Measurements from ENCODE around the gene WRAP53. TPM values are rescaled to one million over a fixed set of nuclear protein-coding genes. Genes with fewer than 3 reads are reported as not detected.

The WRAP53 gene
- polyA plus RNA-seq, 1 donor (not counting 4 experiments of a cell fraction or from before 2014, with no cell fraction given), result 8.2 TPM

DNA sequence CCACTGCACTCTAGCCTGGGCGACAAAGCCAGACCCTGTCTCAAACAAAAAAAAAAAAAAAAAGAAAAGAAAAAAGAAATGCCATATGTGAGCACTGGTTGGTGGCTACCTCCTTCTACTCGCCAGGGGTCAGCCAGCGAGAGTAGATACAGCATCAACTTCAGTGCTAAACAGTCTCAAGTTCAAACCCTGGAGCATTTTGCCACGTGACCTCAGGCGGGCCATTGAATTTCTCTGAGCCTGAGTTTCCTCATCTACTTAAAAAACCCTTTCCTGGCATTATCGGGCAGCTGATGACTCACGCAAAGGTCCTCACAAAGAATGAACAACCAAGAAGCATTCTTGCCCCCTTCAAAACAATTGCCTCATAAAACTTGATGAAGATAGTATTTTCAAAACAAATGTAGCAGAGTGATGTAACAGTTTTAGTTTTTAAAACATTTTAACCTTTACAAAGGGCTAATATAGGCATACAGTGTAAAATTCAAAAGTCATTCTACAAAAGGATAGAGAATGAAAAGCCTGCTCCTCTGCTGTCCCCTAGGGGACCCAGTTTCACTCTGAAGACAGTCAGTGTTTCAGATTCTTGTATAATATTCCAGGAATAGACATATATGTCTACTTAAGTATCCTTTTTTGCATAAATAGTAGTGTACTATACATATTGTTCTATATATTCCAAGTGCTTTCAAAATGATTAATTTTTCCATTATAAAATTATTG is 57.6 kb downstream of the WRAP53 start:
- Histone ChIP-seq H3K9ac (ENCODE audit: control insufficient read depth, extremely low read depth, insufficient read depth, low read length) (no peak overlapping the region), H3K27ac (ENCODE audit: control insufficient read depth, insufficient read depth, low read length) (no peak overlapping the region), H3K4me3 (ENCODE audit: control insufficient read depth in 2 of 3, extremely low read depth in 1 of 3, insufficient read depth in 2 of 3, low read depth in 1 of 3, low read length in 3 of 3) (no peak overlapping the region), H3K4me2 (ENCODE audit: control insufficient read depth, extremely low read depth, insufficient read depth, low read depth, low read length) (peak overlapping the region; percentile 51), H3K4me1 (ENCODE audit: control insufficient read depth, extremely low read depth, insufficient read depth, low read length) (peaks cover 25% of the 10 kb centered on the region), H2AFZ (ENCODE audit: control insufficient read depth, low read length) (no peak overlapping the region), H4K20me1 (ENCODE audit: control insufficient read depth, extremely low read depth, insufficient read depth, low read length) (no peaks in the 10 kb centered on the region), H3K27me3 (ENCODE audit: control insufficient read depth, extremely low read depth, insufficient read depth, low read length) (peaks cover 1% of the 10 kb centered on the region), H3K79me2 (ENCODE audit: control insufficient read depth, insufficient read depth, low read length) (no peaks in the 10 kb centered on the region), H3K9me3 (ENCODE audit: control insufficient read depth, low read depth, low read length) (no peaks in the 10 kb centered on the region), H3K36me3 (ENCODE audit: control insufficient read depth in 2 of 2, extremely low read depth in 1 of 2, insufficient read depth in 2 of 2, low read length in 2 of 2) (no peaks in the 10 kb centered on the region), H3K9me1 (ENCODE audit: control insufficient read depth, extremely low read depth, insufficient read depth, low read length) (no peaks in the 10 kb centered on the region)
- dilution Hi-C loops (cut with MboI; ENCODE audit: extremely low pct_ligation_motif_present, low sequenced_read_pairs), result no loop called here
- DNase-seq (ENCODE audit: low read depth, low spot score) (no peak), FAIRE-seq (peak; percentile 32)
- TF ChIP-seq, protein P1, sequence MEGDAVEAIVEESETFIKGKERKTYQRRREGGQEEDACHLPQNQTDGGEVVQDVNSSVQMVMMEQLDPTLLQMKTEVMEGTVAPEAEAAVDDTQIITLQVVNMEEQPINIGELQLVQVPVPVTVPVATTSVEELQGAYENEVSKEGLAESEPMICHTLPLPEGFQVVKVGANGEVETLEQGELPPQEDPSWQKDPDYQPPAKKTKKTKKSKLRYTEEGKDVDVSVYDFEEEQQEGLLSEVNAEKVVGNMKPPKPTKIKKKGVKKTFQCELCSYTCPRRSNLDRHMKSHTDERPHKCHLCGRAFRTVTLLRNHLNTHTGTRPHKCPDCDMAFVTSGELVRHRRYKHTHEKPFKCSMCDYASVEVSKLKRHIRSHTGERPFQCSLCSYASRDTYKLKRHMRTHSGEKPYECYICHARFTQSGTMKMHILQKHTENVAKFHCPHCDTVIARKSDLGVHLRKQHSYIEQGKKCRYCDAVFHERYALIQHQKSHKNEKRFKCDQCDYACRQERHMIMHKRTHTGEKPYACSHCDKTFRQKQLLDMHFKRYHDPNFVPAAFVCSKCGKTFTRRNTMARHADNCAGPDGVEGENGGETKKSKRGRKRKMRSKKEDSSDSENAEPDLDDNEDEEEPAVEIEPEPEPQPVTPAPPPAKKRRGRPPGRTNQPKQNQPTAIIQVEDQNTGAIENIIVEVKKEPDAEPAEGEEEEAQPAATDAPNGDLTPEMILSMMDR (optimal IDR thresholded peaks at IDR 0.05 in 1 of 3, IDR thresholded peaks at IDR 0.05 in 1 of 3, conservative IDR thresholded peaks at IDR 0.05 in 1 of 3; ENCODE audit: extremely low read depth in 1 of 3, insufficient read depth in 2 of 3, low read length in 3 of 3), result peak in 1 of 3 experiments; percentile 7
- no peak for TF ChIP-seq EZH2 (IDR thresholded peaks at IDR 0.05; ENCODE audit: low read length)

DNA sequence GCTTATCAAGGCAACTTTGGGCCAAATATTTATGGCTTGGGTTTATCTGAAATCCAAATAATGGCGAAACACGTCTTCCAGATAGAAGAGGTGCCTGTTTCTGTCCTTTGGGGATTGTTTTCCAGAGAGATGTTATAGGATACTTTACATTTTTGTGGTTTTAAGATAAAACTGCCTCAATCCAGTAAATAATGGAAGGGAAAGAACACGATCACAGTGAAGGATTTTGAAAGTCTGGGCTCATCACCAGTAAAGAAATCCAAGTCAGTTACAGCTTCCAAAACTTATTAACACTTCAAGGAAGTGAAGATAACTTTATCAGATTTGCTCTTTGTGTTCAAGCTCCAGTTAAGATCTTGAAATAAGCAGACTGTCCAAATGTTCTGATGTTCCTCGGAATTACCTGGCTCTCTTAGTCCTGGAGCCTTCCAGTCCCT is 59.4 kb downstream of the WRAP53 start:
- H3K9me1 ChIP-seq (ENCODE audit: control insufficient read depth, extremely low read depth, insufficient read depth, low read length), result no peaks in the 10 kb centered on the region
- no peak overlapping the region for H3K27ac ChIP-seq (ENCODE audit: control insufficient read depth, insufficient read depth, low read length)
- no peaks in the 10 kb centered on the region for H4K20me1 ChIP-seq (ENCODE audit: control insufficient read depth, extremely low read depth, insufficient read depth, low read length)
- H3K36me3 ChIP-seq (ENCODE audit: control insufficient read depth in 2 of 2, extremely low read depth in 1 of 2, insufficient read depth in 2 of 2, low read length in 2 of 2), result no peaks in the 10 kb centered on the region
- no peak overlapping the region for H3K9ac ChIP-seq (ENCODE audit: control insufficient read depth, extremely low read depth, insufficient read depth, low read length)
- no peaks in the 10 kb centered on the region for H3K27me3 ChIP-seq (ENCODE audit: control insufficient read depth, extremely low read depth, insufficient read depth, low read length)
- no peak overlapping the region for H3K4me3 ChIP-seq (ENCODE audit: control insufficient read depth in 2 of 3, extremely low read depth in 1 of 3, insufficient read depth in 2 of 3, low read depth in 1 of 3, low read length in 3 of 3)
- dilution Hi-C loops (cut with MboI; ENCODE audit: extremely low pct_ligation_motif_present, low sequenced_read_pairs), result no loop called here
- peaks cover 30% of the 10 kb centered on the region for H3K4me1 ChIP-seq (ENCODE audit: control insufficient read depth, extremely low read depth, insufficient read depth, low read length)
- no peak overlapping the region for H3K4me2 ChIP-seq (ENCODE audit: control insufficient read depth, extremely low read depth, insufficient read depth, low read depth, low read length)
- DNase-seq (ENCODE audit: low read depth, low spot score), result no peak
- H3K9me3 ChIP-seq (ENCODE audit: control insufficient read depth, low read depth, low read length), result no peaks in the 10 kb centered on the region
- no peak for TF ChIP-seq EZH2 (IDR thresholded peaks at IDR 0.05; ENCODE audit: low read length)
- TF ChIP-seq, protein P1 (optimal IDR thresholded peaks at IDR 0.05 in 1 of 3, IDR thresholded peaks at IDR 0.05 in 1 of 3, conservative IDR thresholded peaks at IDR 0.05 in 1 of 3; ENCODE audit: extremely low read depth in 1 of 3, insufficient read depth in 2 of 3, low read length in 3 of 3), result no peak
- peak overlapping the region; percentile 73 for H2AFZ ChIP-seq (ENCODE audit: control insufficient read depth, low read length)
- no peaks in the 10 kb centered on the region for H3K79me2 ChIP-seq (ENCODE audit: control insufficient read depth, insufficient read depth, low read length)
- FAIRE-seq, result peak; percentile 44
